GM12891 (cell line): ENCODE data around the gene TRRAP.

Experiments
- POLR2A ChIP-seq: IDR thresholded peaks from 2 replicates; pipeline ENCODE4 v1.6.1; 2011; ENCODE audit warnings: low read depth, low read length, control low read depth
- POLR2AphosphoS5 ChIP-seq: IDR thresholded peaks from 2 replicates; pipeline ENCODE4 v1.6.1; 2011; ENCODE audit warnings: low read depth, low read length, control low read depth
- TAF1 ChIP-seq: IDR thresholded peaks from 2 replicates; pipeline ENCODE4 v1.6.1; 2011; ENCODE audit warnings: low read depth, low read length, control low read depth

GRCh38 chr7:98833022-98833421 is 45.3 kb upstream of the TRRAP start:
- TF ChIP-seq POLR2A (no peak), POLR2AphosphoS5 (no peak), TAF1 (no peak)
